ENCODE measurements around the gene NDEL1.

- TF ChIP-seq CTCF (IDR thresholded peaks at IDR 0.05; ENCODE audit: low read length) (no peak), EZH2 (IDR thresholded peaks at IDR 0.05; ENCODE audit: borderline replicate concordance, low read length) (no peak)
Measured at GRCh38 chr17:8443756-8444155, 8.1 kb downstream of the NDEL1 start.
